GM19023 (cell line): ENCODE data around the gene DHRS9.

Experiments
- ATAC-seq: cut with Tn5 transposase; IDR thresholded peaks from one replicate; pipeline ENCODE4 v1.9.1; 2021; ENCODE audit warnings: mild to moderate bottlenecking, moderate library complexity; ENCODE audit not compliant: unreplicated experiment

The DHRS9 gene

DNA sequence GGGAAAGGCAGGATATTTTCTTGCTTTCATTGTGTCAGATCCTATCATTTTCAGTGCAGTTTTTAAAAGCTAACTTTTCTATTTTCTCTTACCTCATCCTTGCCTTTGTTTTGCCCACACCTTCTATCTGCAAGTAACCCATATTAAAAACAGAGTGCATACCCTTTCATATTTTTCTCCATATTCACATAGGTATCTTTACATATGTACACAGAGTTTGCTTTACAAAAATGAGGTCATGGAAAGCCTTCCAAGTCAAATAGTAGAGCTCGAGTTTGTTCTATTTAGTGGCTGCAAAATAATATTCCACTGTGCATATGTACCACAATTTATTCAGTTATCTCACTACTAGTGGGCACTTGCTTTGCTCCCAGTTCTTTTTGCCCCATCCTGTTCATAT lies 3.9 kb upstream of the DHRS9 start:
- no peak for ATAC-seq

- ATAC-seq = no peak
These were observed 3.4 kb upstream of the DHRS9 start for GRCh38 chr2:169065864-169066517.

DNA sequence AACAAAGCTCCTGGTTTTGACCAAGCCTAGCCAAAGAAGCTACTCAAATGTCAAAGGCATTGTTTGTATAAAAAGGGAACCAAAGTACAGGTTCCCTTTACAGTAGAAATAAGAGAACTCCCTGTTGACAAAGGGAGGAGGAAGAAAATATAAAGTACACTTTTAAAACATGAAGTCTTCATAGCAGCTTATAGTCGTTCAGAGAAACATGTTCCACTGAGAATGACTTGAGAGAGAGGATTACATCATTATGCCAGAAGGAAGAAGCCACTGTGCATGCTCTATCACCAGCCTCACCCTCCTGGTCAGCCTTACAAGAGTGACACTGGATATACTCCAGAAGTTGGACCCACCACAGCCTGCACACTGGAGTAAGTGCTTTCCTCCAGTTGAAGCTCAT lies 2.5 kb upstream of the DHRS9 start:
- no peak for ATAC-seq

DNA sequence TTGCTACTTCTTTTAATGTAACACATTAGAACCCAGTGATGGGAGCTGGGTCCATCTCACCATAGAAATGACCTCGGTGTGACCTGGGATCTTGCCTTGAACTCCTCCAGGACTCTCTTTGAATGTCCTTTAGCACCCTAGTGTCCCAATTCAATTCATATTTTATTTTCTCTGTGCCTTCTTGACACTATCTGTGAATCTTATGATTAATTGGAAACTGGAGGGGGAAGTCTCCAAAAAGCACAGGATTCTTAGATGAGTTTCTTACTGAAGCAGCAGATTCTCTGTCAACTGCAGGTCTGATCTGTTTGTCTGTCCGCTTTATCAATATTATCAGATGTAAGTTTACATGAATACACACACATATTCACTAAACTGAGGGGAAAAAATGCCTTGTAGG lies 470 bp downstream of the DHRS9 start:
- no peak for ATAC-seq

- ATAC-seq = no peak
These were observed 2.1 kb downstream of the DHRS9 start for GRCh38 chr2:169071455-169071854.

GRCh38 chr2:169072163-169072925 lies 3.0 kb downstream of the DHRS9 start:
- ATAC-seq = no peak

GRCh38 chr2:169073211-169073962 lies 4.0 kb downstream of the DHRS9 start:
- ATAC-seq = no peak

DNA sequence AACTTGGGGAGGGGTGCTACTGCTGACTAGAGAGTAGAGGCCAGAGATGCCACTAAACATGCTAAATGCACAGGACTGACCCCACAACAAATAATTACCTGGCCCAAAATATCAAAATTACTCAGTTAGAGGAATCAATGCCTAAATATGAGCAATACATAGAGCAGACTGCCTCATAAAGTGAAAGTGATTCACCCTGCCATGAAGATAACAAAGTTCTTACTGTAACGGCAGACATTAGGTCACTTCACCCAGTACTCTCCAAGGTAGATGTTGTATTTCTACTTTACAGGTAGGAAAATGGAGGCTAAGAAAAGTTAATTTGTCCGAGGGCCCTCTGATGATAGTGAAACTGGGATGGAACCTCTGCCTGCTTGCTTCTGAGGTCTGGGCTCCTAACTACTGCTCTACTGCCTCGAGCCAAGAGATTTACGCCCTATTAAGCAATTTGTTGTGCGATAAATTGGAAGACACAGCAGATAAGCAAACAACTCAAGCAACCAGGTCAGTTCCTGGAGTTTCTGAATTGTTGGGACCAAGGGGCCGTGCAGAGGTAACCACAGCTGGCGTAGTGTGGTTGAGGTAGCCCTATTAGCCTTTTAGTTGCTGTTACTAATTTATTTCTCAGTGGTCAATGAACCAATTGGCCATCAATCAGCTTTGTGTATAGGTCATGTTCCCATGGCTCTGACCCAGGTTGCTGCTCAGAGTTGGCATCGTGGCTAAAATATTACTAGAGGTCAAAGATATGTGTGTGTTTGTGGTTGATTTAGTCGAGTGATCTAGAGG lies 4.8 kb downstream of the DHRS9 start:
- ATAC-seq = peak; percentile 57

- ATAC-seq = no peak
These were observed 8.4 kb downstream of the DHRS9 start for GRCh38 chr2:169077674-169078240.

GRCh38 chr2:169080250-169081069 lies 11.1 kb downstream of the DHRS9 start:
- peak; percentile 81 for ATAC-seq

- no peak for ATAC-seq
These were observed 12.2 kb downstream of the DHRS9 start for GRCh38 chr2:169081551-169081950.

GRCh38 chr2:169082995-169083394 lies 13.6 kb downstream of the DHRS9 start:
- ATAC-seq = no peak

DNA sequence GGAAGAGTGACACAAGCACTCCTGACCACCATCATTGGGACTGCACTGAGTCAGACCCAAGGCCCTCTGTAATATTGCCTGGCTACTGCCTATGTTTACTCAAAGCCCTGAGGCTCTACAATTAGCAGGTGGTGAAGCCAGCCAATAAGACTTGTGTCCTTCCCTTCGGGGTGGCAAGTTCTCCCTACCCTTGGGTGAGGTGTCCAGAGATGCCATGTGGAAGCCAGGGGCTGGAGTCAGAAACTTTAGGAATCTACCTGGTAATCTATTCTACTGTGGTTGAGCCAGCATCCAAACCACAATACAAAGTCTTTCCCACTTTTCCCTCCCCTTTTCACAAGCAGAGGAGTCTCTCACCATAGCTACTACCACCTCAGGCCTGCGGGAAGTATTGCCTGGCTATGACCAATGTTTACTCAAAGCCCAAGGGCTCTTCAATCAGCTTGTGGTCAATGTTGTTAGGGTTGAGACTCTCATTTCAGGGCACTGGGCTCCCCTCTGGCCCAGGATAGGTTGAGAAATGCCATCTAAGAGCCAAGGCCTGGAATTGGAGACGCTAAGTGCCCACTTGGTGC lies 17.6 kb downstream of the DHRS9 start:
- ATAC-seq = no peak

DNA sequence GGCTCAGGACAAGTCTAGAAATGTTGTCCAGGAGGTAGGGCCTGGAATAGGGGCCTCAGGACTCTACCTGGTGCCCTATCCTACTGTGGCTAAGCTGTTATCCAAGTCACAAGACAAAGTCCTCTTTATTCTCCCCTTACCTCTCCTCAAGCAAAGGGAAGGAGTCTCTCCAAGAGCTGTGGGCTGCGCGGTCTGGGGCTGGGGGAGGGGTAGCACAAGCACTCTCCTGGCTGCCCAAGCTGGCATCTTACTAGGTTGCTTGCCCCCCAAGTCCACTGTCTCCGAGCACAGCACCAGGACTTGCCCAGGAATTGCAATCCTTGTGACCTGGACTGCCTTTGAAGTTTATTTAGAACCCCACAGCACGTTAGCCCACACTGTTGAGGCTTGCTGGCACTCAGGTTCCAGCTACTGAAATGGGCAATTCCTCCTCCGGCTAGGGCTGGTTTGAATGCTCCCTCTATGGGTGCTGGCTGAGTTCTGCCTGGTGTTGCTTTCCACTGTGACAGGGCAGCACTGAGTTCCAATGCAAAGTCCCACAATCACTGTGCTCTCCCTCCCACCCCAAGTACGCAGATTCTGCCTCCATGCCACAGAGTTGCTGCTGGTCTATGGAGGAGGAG lies 18.5 kb downstream of the DHRS9 start:
- ATAC-seq = no peak

DNA sequence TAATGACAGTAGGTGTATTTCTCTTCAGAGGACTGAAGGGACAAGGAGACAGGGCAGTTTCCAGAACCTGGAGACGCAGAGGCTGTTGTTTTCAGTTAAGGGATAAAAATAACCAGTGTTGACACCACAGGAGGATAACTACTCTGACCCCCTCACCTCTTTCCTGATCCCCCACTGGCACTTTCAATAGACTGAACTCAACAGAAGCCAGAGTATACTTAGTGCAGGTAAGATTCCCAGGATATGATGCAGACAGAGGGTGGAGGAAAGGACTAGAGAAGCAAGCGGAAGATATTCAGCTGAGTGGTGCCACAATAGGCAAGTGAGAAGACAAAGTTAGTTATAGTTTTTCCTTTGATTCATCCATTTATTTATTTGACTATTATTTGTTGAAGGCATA lies 19.8 kb downstream of the DHRS9 start:
- no peak for ATAC-seq

DNA sequence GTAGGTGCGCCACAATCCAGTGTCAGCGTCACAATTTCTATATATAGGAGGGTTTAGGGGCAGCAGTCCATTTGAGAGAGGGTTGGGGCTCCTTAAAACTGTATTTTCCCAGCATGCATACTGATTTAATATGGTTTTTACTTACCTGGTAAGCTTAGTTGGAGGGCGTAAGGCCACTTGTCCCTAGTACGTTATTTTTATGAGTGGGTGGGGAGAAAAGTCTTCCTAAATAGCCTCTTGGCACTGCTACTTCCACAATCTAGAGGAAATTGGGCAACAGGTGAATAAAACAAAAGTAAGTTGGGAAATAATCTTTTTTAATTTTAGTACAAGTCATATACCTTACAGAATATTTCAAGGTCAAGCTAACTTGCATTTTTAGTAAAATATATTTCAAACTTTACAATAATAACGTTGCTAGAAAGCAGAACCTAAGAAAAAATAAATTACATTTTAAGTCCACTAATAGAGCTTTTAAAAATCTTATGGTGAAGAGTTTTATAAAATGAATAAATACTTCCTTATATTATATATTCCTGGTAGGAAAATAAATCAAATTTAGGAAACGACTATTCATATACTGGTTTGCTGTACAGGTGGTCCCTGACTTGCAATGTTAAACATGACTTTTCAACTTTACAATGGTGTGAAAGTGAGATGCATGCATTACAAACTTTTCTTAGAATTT lies 20.9 kb downstream of the DHRS9 start:
- no peak for ATAC-seq

DNA sequence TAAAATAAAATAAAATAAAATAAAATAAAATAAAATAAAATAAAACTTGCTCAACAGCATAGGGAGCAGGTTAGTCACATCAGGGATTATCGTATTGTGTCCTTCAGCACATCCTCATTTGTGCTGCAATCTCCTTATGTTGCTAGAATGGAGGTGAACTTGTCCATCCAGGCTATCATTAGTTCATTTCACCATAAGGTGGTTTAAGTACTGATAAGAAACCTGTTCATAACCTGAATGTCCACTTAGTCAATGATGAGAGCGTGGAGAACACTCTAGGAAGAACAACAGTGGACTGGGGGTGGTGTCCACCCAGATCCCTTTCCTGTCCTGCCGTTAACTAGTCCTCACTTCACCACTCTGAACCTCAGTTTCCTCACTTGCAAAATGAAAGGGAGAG lies 21.9 kb downstream of the DHRS9 start:
- no peak for ATAC-seq

DNA sequence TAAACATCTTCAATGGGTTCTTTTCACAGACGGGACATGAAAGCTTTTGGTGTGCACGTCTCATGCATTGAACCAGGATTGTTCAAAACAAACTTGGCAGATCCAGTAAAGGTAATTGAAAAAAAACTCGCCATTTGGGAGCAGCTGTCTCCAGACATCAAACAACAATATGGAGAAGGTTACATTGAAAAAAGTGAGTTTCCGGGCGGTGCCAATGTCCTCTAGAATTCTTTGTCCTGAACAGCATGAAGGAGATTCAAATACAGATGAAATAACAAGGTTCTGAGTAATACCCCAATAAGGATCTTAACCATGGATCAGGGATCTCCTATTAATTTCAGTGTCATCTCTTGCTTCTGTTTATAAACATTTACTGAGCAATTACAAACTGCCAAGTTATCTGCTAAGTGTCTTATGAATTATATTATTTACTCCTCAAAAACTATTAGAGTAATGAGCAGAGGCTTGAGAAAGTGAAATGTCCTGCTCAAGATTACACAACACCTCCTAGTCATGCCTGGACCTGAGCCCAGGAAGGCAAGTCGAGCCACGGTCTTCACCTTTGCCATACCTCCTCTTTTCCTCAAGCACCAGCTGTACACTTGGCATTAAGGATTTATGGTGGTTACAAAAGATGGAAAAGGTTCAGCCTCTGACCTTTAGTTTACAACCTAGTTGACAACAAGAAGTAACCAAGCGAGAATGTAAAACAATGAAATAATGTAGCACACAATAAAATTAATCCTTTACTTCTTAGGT lies 22.6 kb downstream of the DHRS9 start:
- no peak for ATAC-seq
